NCI-H82 treated with DMSO at 0.1 percent for 48 hours (cell line): ENCODE measurements around the gene TRRAP.

ENCODE experiments used
- DNase-seq: peaks from one replicate; lab custom pipeline; 2025; ENCODE audit not compliant: unreplicated experiment; lab: John Stamatoyannopoulos, UW

The TRRAP gene

DNA sequence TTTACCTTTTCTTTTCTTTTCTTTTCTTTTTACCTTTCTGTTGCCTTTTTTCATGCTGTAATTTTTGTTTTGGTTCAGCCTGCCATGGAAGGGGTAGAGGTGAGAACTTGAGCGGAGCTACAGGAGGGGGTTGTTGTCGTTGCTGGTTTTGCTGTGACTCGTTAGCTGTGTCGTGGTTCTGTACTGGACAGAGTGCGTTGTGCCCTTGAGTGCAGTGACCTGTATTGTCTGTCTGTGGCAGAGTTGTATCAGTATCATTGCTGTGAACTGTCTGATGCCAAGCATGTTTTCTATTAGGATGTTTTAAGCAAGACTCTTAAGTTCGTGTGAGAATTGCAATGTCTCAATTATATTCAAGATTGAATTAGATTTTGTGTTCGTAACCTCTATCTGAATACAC lies 67.5 kb downstream of the TRRAP start:
- no peak for DNase-seq

DNA sequence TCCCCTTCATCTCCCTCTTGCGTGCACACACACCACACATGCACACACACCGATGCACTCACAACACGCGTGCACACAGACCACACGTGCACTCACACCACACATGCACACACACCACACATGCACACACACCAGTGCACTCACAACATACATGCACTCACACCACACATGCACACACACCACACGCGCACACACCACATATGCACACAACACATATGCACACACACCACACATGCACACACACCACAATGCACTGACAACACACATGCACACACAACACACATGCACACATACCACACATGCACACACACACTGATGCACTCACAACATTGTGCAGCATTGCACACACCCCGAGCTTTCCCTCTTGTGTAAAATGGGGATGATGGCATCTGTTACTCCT lies 68.1 kb downstream of the TRRAP start:
- DNase-seq, result no peak

DNA sequence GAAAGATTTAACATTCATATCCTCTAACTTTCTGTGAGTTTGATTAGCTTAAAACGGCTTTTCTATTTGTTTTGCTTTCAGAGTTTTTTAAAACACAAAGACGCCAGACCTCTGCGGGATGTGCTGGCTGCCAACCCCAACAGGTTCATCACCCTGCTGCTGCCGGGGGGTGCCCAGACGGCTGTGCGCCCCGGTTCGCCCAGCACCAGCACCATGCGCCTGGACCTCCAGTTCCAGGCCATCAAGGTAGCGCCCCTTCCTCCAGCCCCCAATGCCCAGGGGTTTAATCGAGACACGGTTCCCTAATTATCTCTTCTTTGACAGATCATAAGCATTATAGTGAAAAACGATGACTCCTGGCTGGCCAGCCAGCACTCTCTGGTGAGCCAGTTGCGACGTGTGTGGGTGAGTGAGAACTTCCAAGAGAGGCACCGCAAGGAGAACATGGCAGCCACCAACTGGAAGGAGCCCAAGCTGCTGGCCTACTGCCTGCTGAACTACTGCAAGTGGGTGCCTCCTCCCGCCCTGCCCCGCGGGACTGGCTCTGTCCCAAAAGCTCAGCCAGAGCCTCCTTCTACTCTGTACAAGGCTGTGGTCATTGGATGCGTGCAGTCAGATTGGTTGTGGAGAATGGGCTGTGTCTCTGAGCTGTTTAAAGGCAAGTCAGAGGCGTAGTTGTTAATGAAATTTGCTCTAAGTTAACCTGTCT lies 71.2 kb downstream of the TRRAP start:
- no peak for DNase-seq

DNA sequence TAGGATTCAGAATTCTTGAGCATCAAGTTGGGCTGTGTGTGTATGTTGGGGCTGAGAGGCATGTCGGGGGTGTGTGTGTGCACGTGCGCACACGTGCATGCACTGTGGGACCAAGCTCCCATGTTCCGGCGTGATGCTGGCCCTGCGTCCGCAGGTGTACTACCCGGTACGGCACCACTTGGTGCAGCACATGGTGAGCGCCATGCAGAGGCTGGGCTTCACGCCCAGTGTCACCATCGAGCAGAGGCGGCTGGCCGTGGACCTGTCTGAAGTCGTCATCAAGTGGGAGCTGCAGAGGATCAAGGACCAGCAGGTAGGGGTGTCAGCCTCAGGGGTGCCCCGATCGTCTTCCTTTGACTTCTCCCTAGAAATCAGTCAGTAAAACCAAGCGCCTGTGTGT lies 77.7 kb downstream of the TRRAP start:
- DNase-seq, result no peak

DNA sequence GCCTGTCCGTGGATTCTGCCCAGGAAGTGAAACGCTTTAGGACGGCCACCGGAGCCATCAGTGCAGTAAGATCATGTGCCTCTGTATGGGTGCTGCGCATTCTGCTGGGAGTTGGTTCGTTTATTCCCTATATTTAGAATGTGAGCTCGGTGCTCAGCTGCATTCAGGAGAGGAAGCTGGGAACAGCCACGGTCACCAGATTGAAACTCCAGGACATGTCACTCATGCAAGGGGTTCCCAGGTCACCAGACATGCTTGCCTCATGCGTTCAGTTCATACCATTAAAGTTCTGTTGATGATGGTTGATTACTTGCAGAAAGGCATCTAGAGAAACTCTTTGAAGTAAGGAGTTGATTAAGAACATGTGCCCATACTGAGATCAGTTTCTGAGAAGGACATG lies 78.1 kb downstream of the TRRAP start:
- DNase-seq, result no peak

DNA sequence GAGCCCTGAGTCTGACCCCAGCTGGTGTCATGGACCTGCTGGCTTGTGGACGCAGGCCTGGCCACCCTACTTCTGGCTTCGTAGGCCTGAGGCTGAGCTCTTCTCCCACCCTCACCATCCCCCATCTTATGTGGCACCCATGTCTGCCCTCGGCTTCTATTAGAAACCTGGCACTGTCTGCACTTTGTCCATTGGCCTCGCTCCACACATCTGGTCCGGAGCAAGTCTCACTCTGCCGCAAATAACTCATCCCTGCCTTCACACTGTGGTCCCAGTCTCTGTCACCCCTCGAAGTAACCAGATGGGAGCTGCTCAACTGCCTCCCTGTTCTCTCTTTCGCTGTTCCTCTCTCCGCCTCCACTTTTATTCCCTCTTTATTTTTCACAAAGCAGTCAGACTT lies 78.6 kb downstream of the TRRAP start:
- DNase-seq, result no peak

DNA sequence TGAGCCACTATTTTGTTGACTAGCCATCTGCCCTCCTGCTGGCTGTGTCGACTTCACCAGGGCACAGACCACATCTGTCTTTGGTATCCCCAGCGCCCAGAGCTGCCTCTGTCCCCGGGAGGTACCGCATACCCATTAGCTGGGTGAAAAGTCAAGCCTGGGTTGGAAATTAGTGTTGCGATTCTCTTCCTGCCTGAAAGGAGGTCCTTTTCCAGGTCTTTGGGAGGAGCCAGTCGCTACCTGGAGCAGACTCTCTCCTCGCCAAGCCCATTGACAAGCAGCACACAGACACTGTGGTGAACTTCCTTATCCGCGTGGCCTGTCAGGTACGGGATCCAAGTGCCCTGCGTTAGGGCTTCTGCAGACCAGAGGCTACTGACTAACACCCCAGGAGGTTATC lies 79.4 kb downstream of the TRRAP start:
- DNase-seq, result no peak

DNA sequence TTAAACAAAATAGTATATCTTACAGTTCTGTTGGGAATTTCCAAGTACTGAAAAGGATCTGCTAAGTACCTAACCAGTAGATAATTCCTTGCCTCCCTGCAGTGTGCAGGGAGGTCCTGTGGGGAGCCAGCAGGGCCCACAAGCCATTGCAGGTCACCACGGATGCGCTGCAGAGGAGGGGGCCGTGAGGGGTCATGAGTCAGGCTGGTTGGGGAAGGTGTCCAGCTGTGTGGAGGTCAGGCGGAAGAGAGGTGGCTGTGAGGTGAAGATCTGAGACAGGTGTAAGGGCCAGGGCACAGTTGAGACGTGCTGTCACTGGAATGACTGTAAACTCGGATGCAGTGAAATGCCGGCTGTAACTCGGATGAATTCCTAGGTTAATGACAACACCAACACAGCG lies 80.6 kb downstream of the TRRAP start:
- no peak for DNase-seq

DNA sequence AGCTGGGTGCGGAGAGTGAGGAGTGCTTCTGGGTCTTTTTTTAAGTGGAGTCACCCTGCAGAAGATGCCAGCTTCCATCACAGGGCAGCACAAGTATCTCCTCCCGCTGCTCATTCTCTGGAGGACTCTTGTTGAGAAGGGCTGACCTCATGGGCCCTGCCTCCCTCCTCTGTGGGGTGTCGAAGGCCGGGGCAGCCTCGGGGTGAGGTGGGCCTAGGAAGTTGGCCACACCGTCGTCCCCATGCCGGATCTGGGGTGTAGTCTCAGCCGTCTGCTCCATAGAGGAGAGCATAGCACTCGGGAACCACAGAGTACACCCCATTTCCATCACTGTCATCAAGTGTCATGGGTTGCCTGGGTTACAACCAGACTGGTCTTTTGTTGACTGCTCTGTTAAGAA lies 85.0 kb downstream of the TRRAP start:
- DNase-seq, result no peak

DNA sequence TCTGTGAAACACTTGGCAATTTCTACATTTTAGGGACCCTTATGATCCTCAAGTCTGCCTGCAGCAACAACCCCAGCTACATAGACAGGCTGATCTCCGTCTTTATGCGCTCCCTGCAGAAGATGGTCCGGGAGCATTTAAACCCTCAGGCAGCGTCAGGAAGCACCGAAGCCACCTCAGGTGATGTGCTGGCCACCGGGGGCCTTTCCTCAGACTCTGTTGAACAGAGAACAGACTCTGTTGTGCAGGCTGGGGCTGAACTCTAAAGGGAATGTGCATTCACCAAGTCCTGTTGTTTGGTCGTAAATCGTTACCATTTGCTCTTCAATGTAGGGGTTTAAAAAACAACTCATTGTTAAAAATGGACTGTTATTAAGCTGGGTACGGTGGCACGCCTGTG lies 86.3 kb downstream of the TRRAP start:
- no peak for DNase-seq

DNA sequence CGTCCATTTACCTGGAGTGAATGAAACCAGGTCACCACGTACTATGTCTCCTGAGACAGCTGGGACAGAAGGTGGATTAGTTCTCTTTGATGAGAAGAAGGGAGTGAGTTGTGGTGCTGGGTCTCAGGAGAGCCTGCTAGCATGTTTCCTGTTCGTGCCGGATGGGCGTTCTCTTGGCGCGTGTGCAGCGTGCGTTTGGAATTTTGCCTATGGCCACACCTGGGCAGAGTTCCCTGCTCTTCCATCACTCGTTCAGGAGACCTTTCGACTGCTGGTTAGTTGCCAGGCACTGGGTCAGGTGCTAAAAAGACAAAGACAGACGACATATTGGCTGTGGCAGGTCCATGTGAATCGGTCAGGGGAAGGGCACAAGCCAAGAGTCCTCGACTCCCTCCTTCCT lies 90.3 kb downstream of the TRRAP start:
- no peak for DNase-seq

DNA sequence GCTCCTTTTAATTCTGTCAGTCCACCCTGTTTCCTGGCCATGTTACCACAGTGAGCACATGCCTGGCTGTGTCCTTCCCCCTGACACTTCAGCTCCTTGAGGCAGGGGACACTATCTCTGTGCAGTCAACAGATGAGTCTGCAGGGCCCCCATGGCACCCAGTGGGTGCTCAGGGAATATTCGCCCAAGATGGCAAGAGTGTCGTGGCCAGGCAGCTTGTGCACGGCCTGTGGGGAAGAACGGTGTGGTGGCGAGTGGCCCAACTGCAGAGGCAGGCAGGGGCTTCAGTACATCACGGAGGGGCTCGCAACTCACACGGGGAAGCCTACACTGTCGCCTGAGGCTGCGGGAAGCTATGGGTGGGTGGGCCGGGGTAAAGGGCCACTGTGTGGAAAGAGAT lies 91.1 kb downstream of the TRRAP start:
- DNase-seq, result no peak

DNA sequence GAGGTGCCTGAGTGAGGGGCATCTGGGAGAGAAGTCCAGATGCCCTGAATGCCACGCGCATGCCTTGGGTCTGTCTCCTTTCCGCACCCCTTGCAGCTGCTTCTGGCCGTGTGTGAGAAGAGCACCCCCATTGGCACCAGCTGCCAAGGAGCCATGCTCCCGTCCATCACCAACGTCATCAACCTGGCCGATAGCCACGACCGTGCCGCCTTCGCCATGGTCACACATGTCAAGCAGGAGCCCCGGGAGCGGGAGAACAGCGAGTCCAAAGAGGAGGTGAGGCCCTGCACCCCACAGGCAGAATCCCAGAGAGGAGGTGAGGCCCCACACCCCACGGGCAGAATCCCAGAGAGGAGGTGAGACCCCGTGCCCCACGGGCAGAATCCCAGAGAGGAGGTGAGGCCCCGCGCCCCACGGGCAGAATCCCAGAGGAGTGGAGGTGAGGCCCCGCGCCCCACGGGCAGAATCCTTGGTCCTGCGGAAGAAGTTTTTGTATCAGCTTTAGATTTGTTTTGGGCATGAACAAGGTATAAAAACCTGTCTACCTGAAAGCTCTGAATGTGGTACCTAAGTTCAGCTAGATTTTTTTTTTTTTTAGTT lies 91.8 kb downstream of the TRRAP start:
- no peak for DNase-seq

DNA sequence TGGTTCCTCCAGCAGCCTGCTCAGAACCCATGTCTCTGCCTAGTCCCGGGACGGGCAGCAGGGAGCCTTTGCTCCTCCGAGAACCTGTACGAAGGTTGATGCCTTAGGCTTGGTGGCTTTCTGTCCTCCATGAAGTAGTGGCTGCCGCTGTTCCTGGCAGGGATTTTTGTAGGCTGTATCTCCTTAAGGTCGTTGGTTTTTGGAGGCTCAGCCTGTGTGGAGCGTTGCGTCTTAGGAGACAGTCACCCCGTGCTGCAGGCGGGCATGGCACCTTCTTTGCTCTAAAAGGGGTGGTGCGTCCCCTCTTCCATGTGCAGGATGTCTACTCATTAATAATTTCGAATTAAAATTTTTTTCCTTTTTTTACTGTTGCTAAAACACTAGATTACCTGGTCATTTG lies 92.5 kb downstream of the TRRAP start:
- no peak for DNase-seq

DNA sequence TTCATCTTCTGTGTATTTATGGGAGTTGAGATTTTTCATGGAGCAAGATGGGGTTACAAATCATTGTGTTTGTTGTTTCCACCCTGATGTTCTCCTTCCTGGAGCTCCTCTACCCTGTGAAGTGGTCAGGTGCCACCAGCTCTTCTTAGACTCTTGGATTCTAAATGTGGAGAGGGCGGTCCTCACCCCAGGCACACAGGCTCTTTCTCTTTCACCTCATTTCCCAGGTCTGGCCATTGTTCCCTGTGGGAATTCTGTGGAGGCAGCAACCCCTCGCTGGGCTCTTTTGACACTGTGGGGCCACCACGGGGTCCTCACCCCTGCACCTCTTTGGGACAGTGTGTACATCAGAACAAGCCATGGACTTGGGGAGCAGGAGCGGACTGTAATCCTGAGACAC lies 95.9 kb downstream of the TRRAP start:
- no peak for DNase-seq

DNA sequence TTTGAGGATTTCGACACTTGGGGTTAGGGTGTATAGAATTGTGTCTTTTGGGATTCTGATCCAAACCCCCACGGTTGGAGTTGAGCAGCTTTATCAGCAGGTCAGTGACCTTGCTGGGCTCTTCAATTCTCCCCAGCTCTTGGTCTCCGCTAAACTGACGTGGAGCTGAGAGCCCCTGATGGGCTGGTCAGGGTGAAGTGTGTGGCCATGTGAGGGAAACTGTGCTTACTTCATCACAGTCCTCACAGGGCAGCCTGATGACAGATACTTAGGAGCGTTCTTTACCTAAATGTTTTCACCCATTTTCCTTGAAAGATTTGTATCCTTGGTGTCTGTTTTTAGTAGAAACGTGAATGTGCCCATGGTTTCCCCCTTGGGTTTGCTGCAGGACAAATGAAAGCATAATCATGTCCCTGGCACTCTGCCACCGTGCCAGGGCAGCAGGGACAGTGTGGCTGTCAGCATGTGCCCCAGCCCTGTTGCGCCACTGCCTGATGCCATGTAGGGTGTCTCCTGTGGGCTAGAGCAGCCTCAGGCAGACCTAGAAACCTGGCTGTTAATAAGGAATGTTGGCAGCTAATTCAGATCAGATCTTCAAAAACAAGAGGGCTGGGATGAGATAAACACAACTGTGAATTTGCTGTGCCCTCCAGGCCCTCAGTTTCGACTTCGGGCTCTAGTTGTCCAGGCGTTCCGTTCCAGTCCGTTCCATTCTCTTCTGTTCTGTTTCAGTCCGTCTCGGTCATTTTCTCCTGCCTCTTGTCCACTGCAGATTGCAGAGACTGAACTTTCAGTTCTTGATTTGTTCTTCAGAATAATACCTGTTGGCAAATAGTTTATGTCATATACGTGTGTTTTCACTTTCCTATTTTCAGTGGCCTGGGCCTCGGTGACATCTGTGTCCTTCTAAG lies 96.8 kb downstream of the TRRAP start:
- no peak for DNase-seq

DNA sequence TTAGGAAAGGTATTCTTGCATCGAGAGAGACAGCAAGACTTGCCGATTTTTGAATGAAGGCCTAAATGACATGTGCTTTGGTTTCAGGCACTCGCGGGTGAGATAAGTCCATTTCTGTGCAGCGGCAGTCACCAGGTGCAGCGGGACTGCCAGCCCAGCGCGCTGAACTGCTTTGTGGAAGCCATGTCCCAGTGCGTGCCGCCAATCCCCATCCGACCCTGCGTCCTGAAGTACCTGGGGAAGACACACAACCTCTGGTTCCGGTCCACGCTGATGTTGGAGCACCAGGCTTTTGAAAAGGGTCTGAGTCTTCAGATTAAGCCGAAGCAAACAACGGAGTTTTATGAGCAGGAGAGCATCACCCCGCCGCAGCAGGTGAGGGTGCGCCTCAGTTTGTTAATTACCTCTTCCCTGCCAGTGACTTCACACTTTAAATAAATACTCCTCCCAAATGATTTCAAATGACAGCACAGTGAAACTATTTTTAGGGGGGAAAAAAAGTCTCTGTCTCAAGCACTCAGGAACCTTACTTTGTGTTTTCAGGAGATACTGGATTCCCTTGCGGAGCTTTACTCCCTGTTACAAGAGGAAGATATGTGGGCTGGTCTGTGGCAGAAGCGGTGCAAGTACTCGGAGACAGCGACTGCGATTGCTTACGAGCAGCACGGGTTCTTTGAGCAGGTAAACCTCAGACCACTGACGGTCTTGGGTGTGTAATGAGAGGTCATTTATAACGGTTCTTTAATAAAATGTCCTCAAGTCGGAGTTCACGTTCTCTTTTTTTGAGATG lies 98.3 kb downstream of the TRRAP start:
- no peak for DNase-seq

DNA sequence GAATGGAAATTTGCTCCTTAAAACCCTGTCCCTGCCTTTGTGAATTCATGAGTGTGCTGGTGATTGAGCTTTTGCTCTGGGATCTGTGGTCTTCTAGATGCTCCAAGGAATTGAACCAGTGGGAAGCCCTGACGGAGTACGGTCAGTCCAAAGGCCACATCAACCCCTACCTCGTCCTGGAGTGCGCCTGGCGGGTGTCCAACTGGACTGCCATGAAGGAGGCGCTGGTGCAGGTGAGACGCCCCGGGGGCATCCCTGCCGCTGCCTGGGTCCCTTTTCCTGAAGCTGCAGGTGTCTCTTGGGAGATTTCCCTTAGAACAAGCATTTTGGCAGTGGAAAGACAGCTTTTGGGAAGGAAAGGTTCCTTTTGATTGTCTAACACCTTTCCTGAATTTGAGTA lies 100.3 kb downstream of the TRRAP start:
- DNase-seq, result no peak

DNA sequence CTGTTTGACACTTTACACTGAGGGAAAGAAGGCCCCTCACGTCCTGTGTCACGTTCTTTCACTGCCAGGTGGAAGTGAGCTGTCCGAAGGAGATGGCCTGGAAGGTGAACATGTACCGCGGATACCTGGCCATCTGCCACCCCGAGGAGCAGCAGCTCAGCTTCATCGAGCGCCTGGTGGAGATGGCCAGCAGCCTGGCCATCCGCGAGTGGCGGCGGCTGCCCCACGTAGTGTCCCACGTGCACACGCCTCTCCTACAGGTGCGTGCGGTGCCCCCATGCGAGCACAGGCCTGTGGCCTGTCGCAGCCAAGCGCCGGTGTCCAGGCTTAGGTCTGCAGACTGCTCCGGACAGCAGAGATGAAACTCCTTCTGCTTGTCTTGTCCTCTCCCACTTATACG lies 103.4 kb downstream of the TRRAP start:
- no peak for DNase-seq

DNA sequence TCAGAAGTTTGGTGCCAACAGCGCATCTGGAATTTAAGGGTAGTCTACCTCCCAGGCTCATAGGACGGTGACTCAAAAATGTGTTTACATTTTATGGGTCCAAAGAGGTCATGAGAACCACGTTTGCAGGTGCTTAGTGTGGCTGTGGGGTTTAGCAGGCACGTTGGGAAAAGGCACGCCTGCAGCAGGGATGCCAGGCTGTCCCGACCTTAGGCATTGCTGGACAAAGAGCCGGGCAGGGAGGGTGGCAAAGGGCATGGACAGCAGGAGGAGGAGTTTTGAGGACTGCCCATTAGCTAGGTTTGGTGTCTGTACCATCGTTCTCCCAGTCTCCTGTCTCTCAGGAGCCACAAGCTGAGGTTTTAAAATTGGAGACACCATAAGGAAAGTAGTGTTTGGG lies 104.4 kb downstream of the TRRAP start:
- no peak for DNase-seq

DNA sequence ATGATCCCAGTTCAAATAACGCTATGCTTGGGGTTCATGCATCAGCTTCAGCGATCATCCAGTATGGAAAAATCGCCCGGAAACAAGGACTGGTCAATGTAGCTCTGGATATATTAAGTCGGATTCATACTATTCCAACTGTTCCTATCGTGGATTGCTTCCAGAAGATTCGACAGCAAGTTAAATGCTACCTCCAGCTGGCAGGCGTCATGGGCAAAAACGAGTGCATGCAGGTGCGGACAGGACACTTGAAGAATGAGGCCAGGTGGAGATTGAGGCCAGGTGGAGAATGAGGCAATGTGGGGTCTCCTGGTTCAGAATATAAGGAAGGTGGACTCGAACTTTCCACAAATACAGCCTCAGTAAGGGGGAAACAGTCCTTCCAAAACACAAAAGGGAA lies 105.8 kb downstream of the TRRAP start:
- DNase-seq, result no peak
